PC-9 (cell line): ENCODE data around the gene ATP2C1.

Source experiments
- CTCF ChIP-seq: fragments of 200-600 bp; sonication (generic); conservative IDR thresholded peaks from 2 replicates; pipeline ENCODE4 v1.6.1; 2017; ENCODE audit warnings: mixed run types, antibody characterized with exemption, mild to moderate bottlenecking, moderate library complexity
- EZH2 ChIP-seq: fragments of 200-600 bp; sonication (generic); IDR thresholded peaks from 2 replicates; pipeline ENCODE4 v1.8.0; 2017; ENCODE audit warnings: antibody characterized with exemption, low read depth

GRCh38 chr3:130981469-130981868, 87.6 kb downstream of the ATP2C1 start:
- TF ChIP-seq CTCF (no peak), EZH2 (no peak)
